ENCODE measurements around the gene FLYWCH2. TPM values are rescaled to one million over a fixed set of nuclear protein-coding genes. Genes with fewer than 3 reads are reported as not detected.

The FLYWCH2 gene
- 10 to 100 TPM; 58.4 to 89.3 (median 73.8) TPM for total RNA-seq

GRCh38 chr16:2882650-2883457 lies at the start of gene FLYWCH2:
TSS of gene FLYWCH2 (plus strand) at chr16:2883215. CDS start at chr16:2896450, 13,235 bp downstream.
- intact Hi-C loops (cut with DNase I), result no loop called here
- DNase-seq, result peak; percentile 98 to 99
- peak in 1 of 2 donors; percentile 89 for TF ChIP-seq POLR2A (IDR thresholded peaks at IDR 0.05)
- peak in 3 of 6 experiments; percentile 10 to 24 (median 14) for TF ChIP-seq CTCF (IDR thresholded peaks at IDR 0.05)

GRCh38 chr16:2833776-2834175 lies 49.2 kb upstream of the FLYWCH2 start:
- intact Hi-C loops (cut with DNase I), result no loop called here
- Histone ChIP-seq H3K27ac (no peak overlapping the region), H3K27me3 (no peaks in the 10 kb centered on the region), H3K4me3 (replicated peaks in 1 of 3) (no peak overlapping the region), H3K4me1 (no peaks in the 10 kb centered on the region), H3K9me3 (no peaks in the 10 kb centered on the region), H3K36me3 (no peaks in the 10 kb centered on the region)
- DNase-seq, result no peak
- 66 to 71% methylated on average over 5 to 7 of the region's 7 CpGs for WGBS, 2 donors
- TF ChIP-seq CTCF (IDR thresholded peaks at IDR 0.05), result no peak
- no peak for TF ChIP-seq POLR2A (IDR thresholded peaks at IDR 0.05)

More at GRCh38 chr16:2882650-2883457, at the start of gene FLYWCH2:
- 0 to 1% methylated on average over 27 to 52 of the region's 73 CpGs for WGBS, 2 donors
- peak within 1 kb of the TSS; percentile 86 to 95 (median 87) for H3K27ac ChIP-seq
- H3K9me3 ChIP-seq, result no peaks in the 10 kb centered on the region
- no peaks in the 10 kb centered on the region for H3K36me3 ChIP-seq
- no peaks in the 10 kb centered on the region for H3K27me3 ChIP-seq
- peak within 1 kb of the TSS; percentile 8 to 97 (median 79) for H3K4me3 ChIP-seq (replicated peaks in 1 of 3)
- peaks cover 7% of the 10 kb centered on the region in 2 donors for H3K4me1 ChIP-seq

GRCh38 chr16:2834968-2835367 lies 48.0 kb upstream of the FLYWCH2 start:
- no peak overlapping the region for H3K27ac ChIP-seq
- no peak for TF ChIP-seq CTCF (IDR thresholded peaks at IDR 0.05)
- no peak for TF ChIP-seq POLR2A (IDR thresholded peaks at IDR 0.05)
- no peaks in the 10 kb centered on the region for H3K27me3 ChIP-seq
- H3K36me3 ChIP-seq, result no peaks in the 10 kb centered on the region
- intact Hi-C loops (cut with DNase I), result no loop called here
- H3K4me1 ChIP-seq, result no peaks in the 10 kb centered on the region
- H3K9me3 ChIP-seq, result no peaks in the 10 kb centered on the region
- 87 to 88% methylated on average over 3 of the region's 3 CpGs for WGBS, 2 donors
- DNase-seq, result no peak
- H3K4me3 ChIP-seq (replicated peaks in 1 of 3), result no peak overlapping the region

GRCh38 chr16:2835638-2836493 lies 47.1 kb upstream of the FLYWCH2 start:
- WGBS, 2 donors, result 57 to 62% methylated on average over 22 of the region's 22 CpGs
- H3K9me3 ChIP-seq, result no peaks in the 10 kb centered on the region
- DNase-seq, result no peak
- no peak overlapping the region for H3K4me3 ChIP-seq (replicated peaks in 1 of 3)
- intact Hi-C loops (cut with DNase I), result no loop called here
- H3K36me3 ChIP-seq, result no peaks in the 10 kb centered on the region
- H3K27ac ChIP-seq, result no peak overlapping the region
- no peaks in the 10 kb centered on the region for H3K27me3 ChIP-seq
- TF ChIP-seq POLR2A (IDR thresholded peaks at IDR 0.05) (no peak), CTCF (IDR thresholded peaks at IDR 0.05) (no peak)
- H3K4me1 ChIP-seq, result no peaks in the 10 kb centered on the region

All from thyroid gland (tissue), 4 donors.